PC-3 (cell line): ENCODE results near the gene TOP3A.

Experiments used
- EZH2 ChIP-seq: fragments of 300-600 bp; sonication (generic); IDR thresholded peaks from one replicate; pipeline ENCODE4 v1.6.1; 2017; ENCODE audit warnings: antibody characterized with exemption, mild to moderate bottlenecking, low read length; ENCODE audit not compliant: unreplicated experiment
- EZH2phosphoT487 ChIP-seq: fragments of 300-600 bp; sonication (generic); IDR thresholded peaks from 2 replicates; pipeline ENCODE4 v1.6.1; 2018; ENCODE audit warnings: mild to moderate bottlenecking, antibody characterized with exemption, low read length, borderline replicate concordance
- TF ChIP-seq, protein P1 (sequence below): fragments of 300-600 bp; sonication (generic); conservative IDR thresholded peaks from 2 replicates; pipeline ENCODE4 v1.5.1; 2017; ENCODE audit warnings: antibody characterized with exemption, low read depth, mild to moderate bottlenecking, low read length

DNA sequence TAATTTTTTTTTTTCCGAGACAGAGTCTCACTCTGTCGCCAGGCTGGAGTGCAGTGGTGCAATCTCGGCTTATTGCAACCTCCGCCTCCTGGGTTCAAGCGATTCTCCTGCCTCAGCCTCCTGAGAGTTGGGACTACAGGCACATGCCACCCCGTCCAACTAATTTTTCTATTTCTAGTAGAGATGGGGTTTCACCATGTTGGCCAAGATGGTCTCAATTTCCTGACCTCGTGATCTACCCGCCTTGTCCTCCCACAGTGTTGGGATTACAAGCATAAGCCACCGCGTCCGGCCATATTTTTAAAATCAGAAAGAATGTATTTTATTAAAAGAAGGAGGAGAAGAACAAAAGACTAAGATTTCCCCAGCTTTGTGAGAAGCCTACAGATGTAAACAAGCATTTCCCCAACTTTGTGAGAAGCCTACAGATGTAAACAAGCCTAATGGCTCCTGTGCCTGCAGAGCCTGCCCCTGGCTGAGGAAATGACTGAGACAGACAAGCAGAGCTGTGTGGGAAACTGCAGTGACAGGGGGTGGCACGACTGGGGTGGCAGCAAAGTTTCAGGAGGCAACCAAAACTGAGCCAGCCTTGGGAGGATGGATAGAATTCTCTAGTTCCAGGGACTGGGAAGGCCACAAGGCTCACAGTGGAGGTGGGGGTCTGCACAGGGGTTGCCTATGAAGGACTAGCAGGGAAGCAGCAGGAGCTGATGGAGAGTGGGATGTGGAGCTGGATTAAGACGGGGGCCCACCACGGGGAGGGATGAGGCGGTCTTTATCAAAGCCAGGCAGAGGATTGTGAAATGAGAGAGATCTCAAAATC lies 22.9 kb downstream of the TOP3A start:
- TF ChIP-seq, protein P1, sequence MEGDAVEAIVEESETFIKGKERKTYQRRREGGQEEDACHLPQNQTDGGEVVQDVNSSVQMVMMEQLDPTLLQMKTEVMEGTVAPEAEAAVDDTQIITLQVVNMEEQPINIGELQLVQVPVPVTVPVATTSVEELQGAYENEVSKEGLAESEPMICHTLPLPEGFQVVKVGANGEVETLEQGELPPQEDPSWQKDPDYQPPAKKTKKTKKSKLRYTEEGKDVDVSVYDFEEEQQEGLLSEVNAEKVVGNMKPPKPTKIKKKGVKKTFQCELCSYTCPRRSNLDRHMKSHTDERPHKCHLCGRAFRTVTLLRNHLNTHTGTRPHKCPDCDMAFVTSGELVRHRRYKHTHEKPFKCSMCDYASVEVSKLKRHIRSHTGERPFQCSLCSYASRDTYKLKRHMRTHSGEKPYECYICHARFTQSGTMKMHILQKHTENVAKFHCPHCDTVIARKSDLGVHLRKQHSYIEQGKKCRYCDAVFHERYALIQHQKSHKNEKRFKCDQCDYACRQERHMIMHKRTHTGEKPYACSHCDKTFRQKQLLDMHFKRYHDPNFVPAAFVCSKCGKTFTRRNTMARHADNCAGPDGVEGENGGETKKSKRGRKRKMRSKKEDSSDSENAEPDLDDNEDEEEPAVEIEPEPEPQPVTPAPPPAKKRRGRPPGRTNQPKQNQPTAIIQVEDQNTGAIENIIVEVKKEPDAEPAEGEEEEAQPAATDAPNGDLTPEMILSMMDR = no peak
- TF ChIP-seq EZH2 (no peak), EZH2phosphoT487 (no peak)
